ENCODE data around the gene PNLIPRP2.

The PNLIPRP2 gene

GRCh38 chr10:116676118-116676517 is 55.4 kb downstream of the PNLIPRP2 start:
- TF ChIP-seq CTCF (IDR thresholded peaks at IDR 0.05; ENCODE audit: control insufficient read depth, extremely low read depth, insufficient read depth): no peak
- no peak overlapping the region for H3K4me3 ChIP-seq (ENCODE audit: low read depth, low read length)
- no peak for DNase-seq (ENCODE audit: low read depth)

- no peak for TF ChIP-seq CTCF (IDR thresholded peaks at IDR 0.05; ENCODE audit: control insufficient read depth, extremely low read depth, insufficient read depth)
- H3K4me3 ChIP-seq (ENCODE audit: low read depth, low read length): no peak overlapping the region
- DNase-seq (ENCODE audit: low read depth): no peak
Measured at GRCh38 chr10:116676633-116677032, 55.9 kb downstream of the PNLIPRP2 start.

- TF ChIP-seq CTCF (IDR thresholded peaks at IDR 0.05; ENCODE audit: control insufficient read depth, extremely low read depth, insufficient read depth): no peak
- no peak overlapping the region for H3K4me3 ChIP-seq (ENCODE audit: low read depth, low read length)
- DNase-seq (ENCODE audit: low read depth): no peak
Measured at GRCh38 chr10:116679351-116679750, 58.6 kb downstream of the PNLIPRP2 start.

GRCh38 chr10:116683166-116683565 is 62.4 kb downstream of the PNLIPRP2 start:
- TF ChIP-seq CTCF (IDR thresholded peaks at IDR 0.05; ENCODE audit: control insufficient read depth, extremely low read depth, insufficient read depth): no peak
- H3K4me3 ChIP-seq (ENCODE audit: low read depth, low read length): no peak overlapping the region
- DNase-seq (ENCODE audit: low read depth): no peak

GRCh38 chr10:116683821-116684220 is 63.1 kb downstream of the PNLIPRP2 start:
- no peak overlapping the region for H3K4me3 ChIP-seq (ENCODE audit: low read depth, low read length)
- DNase-seq (ENCODE audit: low read depth): no peak
- TF ChIP-seq CTCF (IDR thresholded peaks at IDR 0.05; ENCODE audit: control insufficient read depth, extremely low read depth, insufficient read depth): no peak

GRCh38 chr10:116684781-116685180 is 64.0 kb downstream of the PNLIPRP2 start:
- no peak for TF ChIP-seq CTCF (IDR thresholded peaks at IDR 0.05; ENCODE audit: control insufficient read depth, extremely low read depth, insufficient read depth)
- H3K4me3 ChIP-seq (ENCODE audit: low read depth, low read length): no peak overlapping the region
- no peak for DNase-seq (ENCODE audit: low read depth)

- DNase-seq (ENCODE audit: low read depth): no peak
- H3K4me3 ChIP-seq (ENCODE audit: low read depth, low read length): no peak overlapping the region
- no peak for TF ChIP-seq CTCF (IDR thresholded peaks at IDR 0.05; ENCODE audit: control insufficient read depth, extremely low read depth, insufficient read depth)
Measured at GRCh38 chr10:116685807-116686206, 65.1 kb downstream of the PNLIPRP2 start.

Measured in LNCaP clone FGC (cell line).